Measurements from ENCODE around the gene EHMT2.
"Not testable (repeated sequence)": the region's sequence is repeated elsewhere in the genome, so short reads cannot be mapped to it uniquely, and the experiment has no call there.

The EHMT2 gene

DNA sequence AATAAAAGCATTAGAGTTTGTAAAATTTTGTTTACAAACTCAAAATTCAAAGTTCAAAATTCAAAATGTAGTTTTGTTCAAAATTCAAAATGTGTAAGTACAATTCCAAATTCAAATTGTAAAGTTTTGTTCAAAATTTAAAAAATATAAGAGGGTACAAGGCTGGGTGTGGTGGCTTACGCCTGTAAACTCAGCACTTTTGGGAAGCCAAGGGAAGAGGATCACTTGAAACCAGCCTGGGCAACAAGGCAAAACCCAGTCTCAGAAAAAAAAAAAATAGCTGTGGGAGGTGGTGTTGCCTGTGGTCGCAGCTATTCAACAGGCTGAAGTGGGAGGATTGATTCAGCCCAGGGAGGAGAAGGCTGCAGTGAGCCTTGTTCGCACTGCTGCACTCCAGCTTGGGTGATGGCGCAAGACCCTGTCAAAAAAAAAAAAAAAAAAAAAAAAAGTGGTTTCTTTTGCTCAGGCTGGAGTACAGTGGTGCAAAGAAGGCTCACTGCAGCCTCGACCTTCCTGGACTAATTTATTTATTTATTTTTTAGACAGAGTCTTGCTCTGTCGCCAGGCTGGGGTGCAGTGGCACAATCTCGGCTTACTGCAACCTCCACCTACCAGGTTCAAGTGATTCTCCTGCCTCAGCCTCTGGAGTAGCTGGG is 9.8 kb upstream of the EHMT2 start:
- Histone ChIP-seq H3K4me1 (no peaks in the 10 kb centered on the region), H3K27me3 (ENCODE audit: low read depth) (no peaks in the 10 kb centered on the region), H3K36me3 (replicated peaks) (no peaks in the 10 kb centered on the region), H3K9me3 (no peaks in the 10 kb centered on the region), H3K4me3 (no peak overlapping the region)
- in situ Hi-C loops (cut with MboI; ENCODE audit: low sequenced_read_pairs), result loop anchor here (5.0 kb wide), 1 partner anchor 45 kb away; no protein-coding TSS in a partner anchor
- DNase-seq (ENCODE audit: low spot score in 2 of 2), result no peak

- not testable (repeated sequence) for DNase-seq (ENCODE audit: low spot score in 2 of 2); H3K27me3 ChIP-seq (ENCODE audit: low read depth); H3K4me3 ChIP-seq; H3K9me3 ChIP-seq; H3K4me1 ChIP-seq; H3K36me3 ChIP-seq (replicated peaks)
- in situ Hi-C loops (cut with MboI; ENCODE audit: low sequenced_read_pairs), result loop anchor here (5.0 kb wide), 1 partner anchor 46 kb away; no protein-coding TSS in a partner anchor
These were observed 9.2 kb upstream of the EHMT2 start for GRCh38 chr6:31906727-31907126.

DNA sequence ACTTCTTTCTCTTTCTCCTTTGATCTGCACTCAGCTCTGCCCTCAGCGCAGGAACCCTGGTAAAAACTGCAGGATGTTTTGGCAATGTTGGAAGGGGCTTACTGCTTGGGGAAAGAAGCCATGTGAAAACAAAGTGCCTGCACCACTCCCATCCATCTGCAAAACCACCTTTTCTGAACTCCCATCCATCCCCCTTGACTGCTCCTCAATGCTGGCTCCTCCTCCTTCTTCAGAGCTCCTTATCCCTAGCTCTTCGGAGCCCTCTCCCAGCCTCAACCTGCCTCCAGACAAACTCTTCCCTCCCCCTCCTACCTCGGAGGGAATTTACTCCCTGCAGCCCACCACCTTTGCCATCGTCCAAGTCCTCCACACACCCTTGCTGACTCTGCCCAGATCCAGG is 8.6 kb upstream of the EHMT2 start:
- no peak for DNase-seq (ENCODE audit: low spot score in 2 of 2)
- H3K4me3 ChIP-seq, result no peak overlapping the region
- H3K27me3 ChIP-seq (ENCODE audit: low read depth), result no peaks in the 10 kb centered on the region
- H3K9me3 ChIP-seq, result no peaks in the 10 kb centered on the region
- in situ Hi-C loops (cut with MboI; ENCODE audit: low sequenced_read_pairs), result loop anchor here (5.0 kb wide), 1 partner anchor 46 kb away; no protein-coding TSS in a partner anchor
- H3K36me3 ChIP-seq (replicated peaks), result no peaks in the 10 kb centered on the region
- H3K4me1 ChIP-seq, result no peaks in the 10 kb centered on the region

DNA sequence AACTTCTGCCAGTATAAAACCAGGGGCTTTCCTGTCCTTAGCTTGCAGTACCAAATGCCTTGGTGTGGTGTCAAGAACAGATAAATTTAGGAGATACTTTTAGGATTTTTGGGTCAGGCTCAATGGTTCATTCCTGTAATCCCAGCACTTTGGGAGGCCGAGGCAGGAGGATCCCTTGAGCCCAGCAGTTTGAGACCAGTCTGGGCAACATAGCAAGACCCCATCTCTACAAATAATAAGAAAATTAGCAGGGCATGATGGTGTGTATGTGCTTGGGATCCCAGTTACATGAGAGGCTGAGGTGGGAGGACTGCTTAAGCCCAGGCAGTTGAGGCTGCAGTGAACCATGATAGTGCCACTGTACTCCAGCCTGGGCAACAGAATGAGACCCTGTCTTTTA is 7.5 kb upstream of the EHMT2 start:
- no peak overlapping the region for H3K4me3 ChIP-seq
- H3K4me1 ChIP-seq, result no peaks in the 10 kb centered on the region
- in situ Hi-C loops (cut with MboI; ENCODE audit: low sequenced_read_pairs), result loop anchor here (5.0 kb wide), 1 partner anchor 47 kb away; no protein-coding TSS in a partner anchor
- no peak for DNase-seq (ENCODE audit: low spot score in 2 of 2)
- H3K27me3 ChIP-seq (ENCODE audit: low read depth), result no peaks in the 10 kb centered on the region
- no peaks in the 10 kb centered on the region for H3K36me3 ChIP-seq (replicated peaks)
- no peaks in the 10 kb centered on the region for H3K9me3 ChIP-seq

GRCh38 chr6:31903957-31904356 is 6.5 kb upstream of the EHMT2 start:
- Histone ChIP-seq H3K4me1 (peaks cover under 1% of the 10 kb centered on the region), H3K36me3 (replicated peaks) (no peaks in the 10 kb centered on the region), H3K4me3 (no peak overlapping the region), H3K27me3 (ENCODE audit: low read depth) (no peaks in the 10 kb centered on the region), H3K9me3 (no peaks in the 10 kb centered on the region)
- in situ Hi-C loops (cut with MboI; ENCODE audit: low sequenced_read_pairs), result no loop called here
- DNase-seq (ENCODE audit: low spot score in 2 of 2), result no peak

GRCh38 chr6:31901953-31902643 is 4.6 kb upstream of the EHMT2 start, which contains the start of gene ZBTB12:
Gene ZBTB12, minus strand, starts transcription at chr6:31902086. Its CDS starts 781 bp downstream, at chr6:31901305.
- H3K27me3 ChIP-seq (ENCODE audit: low read depth), result no peaks in the 10 kb centered on the region
- peaks cover 5% of the 10 kb centered on the region for H3K4me1 ChIP-seq
- peak within 1 kb of the TSS; percentile 44 for H3K4me3 ChIP-seq
- in situ Hi-C loops (cut with MboI; ENCODE audit: low sequenced_read_pairs), result no loop called here
- no peaks in the 10 kb centered on the region for H3K9me3 ChIP-seq
- DNase-seq (ENCODE audit: low spot score in 2 of 2), result peak; percentile 87 to 95
- H3K36me3 ChIP-seq (replicated peaks), result 0 out of 2 replicates have a peak, but pooled peaks cover 5% of the 10 kb centered on the region

- peak overlapping the region; percentile 44 for H3K4me3 ChIP-seq
- DNase-seq (ENCODE audit: low spot score in 2 of 2), result peak in 1 of 2 experiments; percentile 71
- H3K9me3 ChIP-seq, result no peaks in the 10 kb centered on the region
- H3K27me3 ChIP-seq (ENCODE audit: low read depth), result no peaks in the 10 kb centered on the region
- H3K36me3 ChIP-seq (replicated peaks), result 0 out of 2 replicates have a peak, but pooled peaks cover 5% of the 10 kb centered on the region
- in situ Hi-C loops (cut with MboI; ENCODE audit: low sequenced_read_pairs), result no loop called here
- H3K4me1 ChIP-seq, result peaks cover 9% of the 10 kb centered on the region
These were observed 4.0 kb upstream of the EHMT2 start for GRCh38 chr6:31901415-31901952.

GRCh38 chr6:31900917-31901414 is 3.5 kb upstream of the EHMT2 start:
- H3K4me3 ChIP-seq, result peak overlapping the region; percentile 44
- H3K36me3 ChIP-seq (replicated peaks), result peaks cover 6% of the 10 kb centered on the region
- DNase-seq (ENCODE audit: low spot score in 2 of 2), result no peak
- H3K4me1 ChIP-seq, result peaks cover 9% of the 10 kb centered on the region
- H3K27me3 ChIP-seq (ENCODE audit: low read depth), result no peaks in the 10 kb centered on the region
- H3K9me3 ChIP-seq, result no peaks in the 10 kb centered on the region
- in situ Hi-C loops (cut with MboI; ENCODE audit: low sequenced_read_pairs), result no loop called here

GRCh38 chr6:31899882-31900722 is 2.6 kb upstream of the EHMT2 start:
- Histone ChIP-seq H3K36me3 (replicated peaks) (peaks cover 10% of the 10 kb centered on the region), H3K4me3 (no peak overlapping the region), H3K9me3 (no peaks in the 10 kb centered on the region), H3K27me3 (ENCODE audit: low read depth) (no peaks in the 10 kb centered on the region), H3K4me1 (peaks cover 9% of the 10 kb centered on the region)
- in situ Hi-C loops (cut with MboI; ENCODE audit: low sequenced_read_pairs), result no loop called here
- DNase-seq (ENCODE audit: low spot score in 2 of 2), result no peak

- DNase-seq (ENCODE audit: low spot score in 2 of 2), result no peak
- no peak overlapping the region for H3K4me3 ChIP-seq
- no peaks in the 10 kb centered on the region for H3K27me3 ChIP-seq (ENCODE audit: low read depth)
- in situ Hi-C loops (cut with MboI; ENCODE audit: low sequenced_read_pairs), result no loop called here
- peaks cover 9% of the 10 kb centered on the region for H3K4me1 ChIP-seq
- H3K9me3 ChIP-seq, result no peaks in the 10 kb centered on the region
- peaks cover 19% of the 10 kb centered on the region for H3K36me3 ChIP-seq (replicated peaks)
These were observed 1.7 kb upstream of the EHMT2 start for GRCh38 chr6:31899215-31899614.

DNA sequence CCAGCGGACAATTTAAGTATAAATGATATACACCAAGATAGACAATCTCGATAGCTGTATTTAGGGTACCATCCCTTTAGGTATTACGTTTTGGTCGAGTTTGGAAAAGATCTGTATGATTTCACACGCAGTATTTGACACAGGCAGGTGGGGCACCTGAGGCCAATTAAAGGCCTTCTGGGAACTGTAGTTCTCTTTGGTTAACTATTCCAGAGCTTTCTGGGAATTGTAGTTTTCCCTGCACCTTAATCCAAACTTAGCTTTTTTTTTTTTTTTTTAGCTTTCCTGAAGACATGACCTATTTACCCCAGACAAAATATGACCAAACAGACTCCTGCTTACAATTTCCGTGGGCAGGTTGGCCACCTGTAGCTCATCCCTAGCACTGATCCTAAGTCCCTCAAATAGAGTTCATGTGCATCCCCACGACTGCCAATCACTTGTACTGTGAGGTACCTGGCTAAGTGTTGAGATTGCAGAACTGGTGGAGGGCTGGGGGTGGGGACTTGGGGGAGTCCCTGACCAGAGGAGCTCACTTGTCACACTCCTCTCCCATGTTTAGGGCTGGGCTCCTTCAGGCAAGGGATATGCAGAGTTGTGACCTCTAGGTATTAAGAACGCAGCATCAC is 999 bp upstream of the EHMT2 start:
- H3K27me3 ChIP-seq (ENCODE audit: low read depth), result no peaks in the 10 kb centered on the region
- peak; percentile 36 to 73 for DNase-seq (ENCODE audit: low spot score in 2 of 2)
- H3K9me3 ChIP-seq, result no peaks in the 10 kb centered on the region
- peaks cover 9% of the 10 kb centered on the region for H3K4me1 ChIP-seq
- peaks cover 23% of the 10 kb centered on the region for H3K36me3 ChIP-seq (replicated peaks)
- H3K4me3 ChIP-seq, result peak overlapping the region; percentile 94
- in situ Hi-C loops (cut with MboI; ENCODE audit: low sequenced_read_pairs), result no loop called here

DNA sequence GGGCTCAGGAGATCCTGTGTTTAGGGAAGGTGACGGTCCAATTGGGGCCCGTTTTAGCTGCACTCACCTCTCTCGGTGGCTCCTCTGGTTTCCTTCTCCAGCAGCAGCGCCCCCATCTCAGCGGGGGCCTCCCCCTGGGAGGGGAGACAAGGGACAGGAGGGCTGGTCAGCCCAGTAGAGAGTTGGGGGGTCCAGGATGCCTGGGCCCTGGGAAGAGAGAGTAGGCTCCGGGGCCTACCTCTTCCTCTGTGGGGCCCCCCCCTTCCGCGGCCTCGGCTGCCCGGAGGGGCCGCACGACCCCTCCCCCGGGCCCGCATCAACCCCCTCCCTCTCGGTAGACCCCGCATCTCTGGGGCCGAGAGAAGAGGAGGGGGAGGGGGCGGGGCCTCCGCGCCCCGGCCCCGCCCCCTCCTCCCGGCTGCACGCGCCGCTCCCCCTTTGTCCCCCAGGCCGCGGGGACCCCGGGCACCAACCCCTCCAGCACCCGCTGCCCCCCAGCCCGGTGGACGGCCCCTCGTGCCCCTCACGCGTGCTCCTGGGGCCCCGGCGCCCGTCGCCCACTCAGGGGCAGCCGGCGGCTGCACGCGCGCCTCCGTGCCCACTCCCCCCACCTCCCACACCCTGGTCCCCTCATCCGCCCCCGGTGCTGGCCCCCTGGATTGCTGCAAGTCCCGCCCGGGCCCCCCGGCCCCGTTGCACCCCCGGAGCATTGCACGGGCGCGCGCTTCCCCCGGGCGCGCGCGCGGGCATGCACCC is 464 bp downstream of the EHMT2 start:
- in situ Hi-C loops (cut with MboI; ENCODE audit: low sequenced_read_pairs), result no loop called here
- no peaks in the 10 kb centered on the region for H3K9me3 ChIP-seq
- peak in 1 of 2 experiments; percentile 28 for DNase-seq (ENCODE audit: low spot score in 2 of 2)

More for the DNA sequence above, 464 bp downstream of the EHMT2 start:
- peaks cover 9% of the 10 kb centered on the region for H3K4me1 ChIP-seq
- peak overlapping the region; percentile 94 for H3K4me3 ChIP-seq
- H3K36me3 ChIP-seq (replicated peaks), result peaks cover 38% of the 10 kb centered on the region
- no peaks in the 10 kb centered on the region for H3K27me3 ChIP-seq (ENCODE audit: low read depth)
